Measurements from ENCODE around the gene PRKCD. TPM values are rescaled to one million over a fixed set of nuclear protein-coding genes. Genes with fewer than 3 reads are reported as not detected.

Gene PRKCD
- polyA plus RNA-seq, 5 donors, result 38.6 to 54.7 (median 52.4) TPM

DNA sequence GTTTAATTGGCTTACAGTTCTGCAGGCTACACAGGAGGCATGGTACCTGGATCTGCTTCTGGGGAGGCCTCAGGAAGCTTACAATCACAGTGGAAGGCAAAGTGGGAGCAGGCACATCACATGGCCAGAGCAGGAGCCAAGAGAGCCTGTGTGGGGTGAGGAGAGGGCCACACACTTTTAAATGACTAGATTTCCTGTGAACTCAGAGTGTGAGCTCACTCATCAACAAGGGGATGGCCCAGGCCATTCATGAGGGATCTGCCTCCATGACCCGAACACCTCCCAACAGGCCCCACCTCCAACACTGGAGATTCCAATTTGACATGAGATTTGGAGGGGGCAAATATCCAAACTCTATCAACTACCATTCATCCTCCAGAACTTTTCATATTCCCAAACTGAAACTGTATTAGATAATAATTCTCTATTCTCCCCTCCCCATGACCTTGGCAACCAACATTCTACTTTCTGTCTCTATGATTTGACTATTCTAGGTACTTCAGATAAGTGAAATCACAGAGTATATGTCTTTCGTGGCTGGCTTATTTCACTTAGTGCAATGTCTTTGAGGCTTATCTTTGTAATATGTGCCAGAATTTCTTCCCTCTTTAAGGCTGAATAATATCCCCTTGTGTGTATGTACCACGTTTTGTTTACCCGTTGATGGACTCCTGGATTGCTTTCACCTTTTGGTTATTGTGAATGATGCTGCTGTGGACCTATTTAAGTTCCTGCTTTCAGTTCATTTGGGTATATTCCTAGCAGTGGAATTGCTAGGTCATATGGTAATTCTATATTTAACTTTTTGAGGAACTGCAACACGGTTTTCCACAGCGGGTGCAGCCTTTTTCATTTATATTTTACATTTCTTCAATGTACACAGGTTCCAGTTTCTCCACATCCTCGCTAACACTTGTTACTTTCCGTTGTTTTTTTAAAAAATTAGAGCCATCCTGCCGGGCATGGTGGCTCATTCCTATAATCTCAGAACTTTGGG lies 51.0 kb downstream of the PRKCD start:
- DNase-seq, result no peak

GRCh38 chr3:53213276-53213675 lies 52.3 kb downstream of the PRKCD start:
- DNase-seq, result no peak

DNA sequence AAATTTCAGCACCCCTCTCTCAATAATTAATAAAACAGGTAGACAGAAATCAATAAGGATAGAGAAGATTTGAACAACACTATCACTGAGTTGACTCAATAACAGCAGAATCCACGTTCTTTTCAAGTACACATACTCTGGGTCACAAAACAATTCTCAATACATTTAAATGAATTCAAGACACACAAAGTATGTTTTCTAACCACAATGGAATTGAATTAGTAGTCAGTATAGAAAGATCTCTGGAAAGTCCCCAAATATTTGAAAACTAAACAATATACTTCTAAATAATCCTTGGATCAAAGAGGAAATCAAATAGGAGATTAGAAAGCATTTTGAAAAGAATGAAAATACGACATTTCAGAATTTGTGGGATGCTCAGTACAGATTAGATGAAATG lies 54.8 kb downstream of the PRKCD start:
- DNase-seq, result no peak

DNA sequence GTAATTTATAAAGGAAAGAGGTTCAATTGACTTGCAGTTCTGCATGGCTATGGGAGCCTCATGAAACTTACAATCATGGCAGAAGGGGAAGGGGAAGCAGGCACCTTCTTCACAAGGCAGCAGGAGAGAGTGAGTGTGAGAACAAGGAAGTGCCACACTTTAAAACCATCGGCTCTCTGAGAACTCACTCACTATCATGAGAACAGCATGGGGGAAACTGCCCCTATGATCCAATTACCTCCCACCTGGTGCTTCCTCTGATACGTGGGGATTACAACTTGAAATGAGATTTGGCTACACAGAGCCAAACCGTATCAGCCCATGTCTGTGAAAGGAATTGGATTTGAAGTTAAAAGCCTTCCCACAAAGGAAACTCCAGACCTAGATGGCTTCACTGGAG lies 55.7 kb downstream of the PRKCD start:
- no peak for DNase-seq

GRCh38 chr3:53217175-53217574 lies 56.2 kb downstream of the PRKCD start:
- DNase-seq, result no peak

DNA sequence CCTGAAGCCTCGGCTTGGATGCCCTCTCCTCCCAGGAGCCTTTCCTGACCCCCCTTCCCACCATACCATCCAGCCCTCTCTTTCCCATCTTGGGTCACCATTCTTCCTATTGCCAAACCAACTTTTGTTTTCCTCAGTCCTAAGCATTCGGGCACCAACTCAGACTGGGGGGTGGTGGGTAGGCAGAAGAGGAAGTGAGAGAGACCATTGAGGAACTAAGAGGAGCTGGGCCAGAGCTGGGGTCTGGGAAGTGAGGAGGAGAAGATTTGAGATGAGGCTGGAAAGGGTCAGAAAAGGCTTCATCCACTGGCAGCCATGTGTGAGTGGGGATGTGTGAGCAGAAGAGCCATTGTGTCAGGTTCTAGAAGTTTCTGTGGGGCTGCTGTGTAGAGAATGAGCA lies 57.1 kb downstream of the PRKCD start:
- no peak for DNase-seq

DNA sequence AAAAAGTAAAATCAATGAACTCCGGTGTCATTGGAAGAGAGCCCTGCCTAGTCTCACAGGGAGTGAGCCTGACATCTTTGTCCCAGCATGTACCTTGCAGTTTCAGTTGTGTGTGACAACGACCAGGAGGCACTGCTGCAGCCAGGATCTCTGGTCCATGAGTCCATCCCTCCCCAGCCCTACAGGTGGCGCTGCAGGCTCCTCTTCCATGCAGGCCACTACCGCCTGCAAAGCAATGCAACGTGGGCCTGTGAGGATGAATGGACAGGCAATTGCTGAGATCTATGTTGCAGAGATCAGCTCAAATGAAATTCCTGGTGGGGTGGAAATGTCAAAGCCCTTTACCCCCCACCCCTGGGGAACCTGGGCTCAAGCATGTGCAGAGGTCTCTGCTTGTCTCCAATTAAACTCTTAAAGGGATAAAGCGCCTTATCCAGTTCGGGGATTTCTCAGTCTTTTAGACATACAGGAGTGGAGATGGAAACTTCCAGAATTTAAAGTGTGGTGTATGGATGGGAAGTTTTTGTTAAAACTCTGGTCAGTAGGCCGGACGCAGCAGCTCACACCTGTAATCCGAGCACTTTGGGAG lies 59.0 kb downstream of the PRKCD start:
- peak; percentile 59 to 68 for DNase-seq

GRCh38 chr3:53221345-53221744 lies 60.3 kb downstream of the PRKCD start:
- no peak for DNase-seq

GRCh38 chr3:53221827-53222182 lies 60.8 kb downstream of the PRKCD start:
- no peak for DNase-seq

DNA sequence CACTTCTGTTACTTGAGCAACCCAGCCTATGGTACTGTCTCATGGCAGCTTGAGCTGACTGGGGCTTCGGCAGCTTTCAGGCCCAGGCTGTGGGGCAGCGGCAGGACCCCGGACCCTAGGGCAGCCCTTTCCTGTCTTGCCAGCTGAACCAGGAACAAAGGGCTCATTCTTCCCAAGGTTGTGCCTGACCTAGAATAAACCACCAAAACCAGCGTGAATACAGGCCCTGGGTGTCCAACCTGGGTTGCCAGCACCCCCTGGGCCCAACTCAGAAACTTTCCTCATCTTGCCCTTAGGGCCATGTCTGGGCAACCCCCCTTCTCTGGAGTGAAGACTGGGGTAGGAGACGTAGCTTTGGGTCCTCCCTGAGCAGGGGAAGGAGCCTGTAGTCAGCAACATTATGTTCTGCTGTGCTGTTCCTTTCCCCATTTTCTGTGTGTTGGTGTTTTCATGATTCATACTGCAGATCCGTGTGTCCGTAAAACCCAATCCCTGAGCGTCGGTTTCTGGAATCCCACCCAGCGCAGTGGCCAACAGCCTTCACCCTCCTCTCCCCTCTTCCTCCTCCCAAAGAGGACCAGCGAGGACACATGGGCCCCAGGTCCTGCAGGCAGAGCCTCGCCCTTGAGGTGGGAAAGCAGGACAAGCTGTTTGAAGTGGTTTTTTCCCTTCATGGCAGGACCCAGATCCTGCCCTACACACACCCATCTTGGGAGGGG lies 61.3 kb downstream of the PRKCD start:
- DNase-seq, result no peak

GRCh38 chr3:53223025-53223424 lies 62.0 kb downstream of the PRKCD start:
- DNase-seq, result no peak

- no peak for DNase-seq
These were observed 62.5 kb downstream of the PRKCD start for GRCh38 chr3:53223541-53223966.

DNA sequence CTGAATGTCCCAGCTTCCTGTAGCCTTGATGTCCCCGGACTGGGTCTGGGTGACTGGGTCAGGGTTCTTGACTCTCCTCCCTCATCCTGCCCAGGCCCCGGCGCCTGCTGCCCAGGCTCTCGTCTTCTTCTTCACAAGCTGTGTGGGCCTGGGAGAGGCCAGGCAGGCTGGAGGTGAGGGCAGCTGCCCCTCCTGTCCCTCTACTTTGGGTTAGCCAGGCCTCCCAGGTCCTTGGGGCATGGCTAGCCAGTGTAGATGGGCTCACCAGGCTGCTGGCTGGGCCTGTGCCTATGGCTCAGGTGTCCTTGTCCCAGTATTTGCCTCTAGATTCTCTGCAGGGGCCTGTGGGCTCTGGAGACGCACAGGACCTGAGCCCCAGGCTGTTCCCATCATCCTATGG lies 63.0 kb downstream of the PRKCD start:
- no peak for DNase-seq

DNA sequence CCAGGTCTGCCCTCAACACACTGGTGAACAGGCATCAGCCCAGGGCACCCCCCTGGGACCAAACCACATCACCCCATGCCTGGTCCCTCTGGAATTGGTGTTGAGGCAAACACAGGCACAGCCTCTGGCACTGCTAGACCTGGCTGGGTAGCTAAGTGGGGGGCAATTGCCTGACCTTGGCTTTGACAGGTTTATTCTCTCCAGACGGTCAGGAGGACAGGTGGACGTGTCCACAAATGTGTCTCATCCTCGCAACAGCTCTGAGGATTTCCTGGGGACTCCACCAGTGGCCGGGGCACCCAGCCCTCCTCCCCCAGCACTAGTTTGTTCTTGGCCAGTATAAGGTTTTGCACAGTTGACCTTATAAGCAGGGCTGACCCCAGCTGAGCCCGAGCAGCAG lies 63.5 kb downstream of the PRKCD start:
- no peak for DNase-seq

DNA sequence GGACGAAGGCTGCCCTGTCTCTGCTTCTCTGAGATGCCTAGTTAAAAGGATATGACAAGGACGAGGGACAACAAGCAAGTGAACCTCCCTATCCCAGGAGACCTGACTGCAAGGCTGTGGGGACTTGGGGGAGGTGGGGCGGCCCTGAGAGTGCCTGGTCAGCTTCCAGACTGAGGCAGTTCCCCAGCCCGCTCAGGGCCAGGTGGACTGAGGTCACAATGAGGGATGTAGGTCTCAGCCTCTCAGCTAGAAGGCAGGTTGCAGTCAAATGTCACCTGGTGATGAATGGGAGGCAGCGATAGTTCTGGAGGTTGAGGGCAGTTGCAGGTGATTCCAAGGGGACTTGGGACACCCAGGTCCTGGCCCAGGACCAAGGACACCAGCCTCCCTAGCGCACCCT lies 64.2 kb downstream of the PRKCD start:
- DNase-seq, result no peak

DNA sequence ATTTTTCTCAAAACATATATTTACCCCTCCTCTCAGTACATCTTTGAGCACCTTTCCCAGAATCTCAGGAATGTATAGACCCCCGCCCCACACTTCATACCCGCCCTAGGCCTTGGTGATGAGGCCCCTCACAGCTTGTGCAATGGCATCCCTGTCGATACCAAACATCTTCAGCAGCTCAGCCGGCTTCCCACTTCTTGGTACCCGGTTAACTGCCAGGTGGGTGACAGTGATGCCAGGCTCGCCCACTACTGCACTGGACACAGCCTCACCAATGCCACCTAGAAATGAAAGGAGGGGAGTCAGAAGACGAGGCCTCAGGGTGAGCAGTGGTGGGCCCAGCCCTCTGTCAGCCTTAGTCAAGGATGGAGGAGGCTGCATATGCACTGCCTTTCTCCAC lies 64.6 kb downstream of the PRKCD start:
- no peak for DNase-seq

- DNase-seq, result no peak
These were observed 65.3 kb downstream of the PRKCD start for GRCh38 chr3:53226142-53226840.

- no peak for DNase-seq
These were observed 65.9 kb downstream of the PRKCD start for GRCh38 chr3:53226841-53227407.

DNA sequence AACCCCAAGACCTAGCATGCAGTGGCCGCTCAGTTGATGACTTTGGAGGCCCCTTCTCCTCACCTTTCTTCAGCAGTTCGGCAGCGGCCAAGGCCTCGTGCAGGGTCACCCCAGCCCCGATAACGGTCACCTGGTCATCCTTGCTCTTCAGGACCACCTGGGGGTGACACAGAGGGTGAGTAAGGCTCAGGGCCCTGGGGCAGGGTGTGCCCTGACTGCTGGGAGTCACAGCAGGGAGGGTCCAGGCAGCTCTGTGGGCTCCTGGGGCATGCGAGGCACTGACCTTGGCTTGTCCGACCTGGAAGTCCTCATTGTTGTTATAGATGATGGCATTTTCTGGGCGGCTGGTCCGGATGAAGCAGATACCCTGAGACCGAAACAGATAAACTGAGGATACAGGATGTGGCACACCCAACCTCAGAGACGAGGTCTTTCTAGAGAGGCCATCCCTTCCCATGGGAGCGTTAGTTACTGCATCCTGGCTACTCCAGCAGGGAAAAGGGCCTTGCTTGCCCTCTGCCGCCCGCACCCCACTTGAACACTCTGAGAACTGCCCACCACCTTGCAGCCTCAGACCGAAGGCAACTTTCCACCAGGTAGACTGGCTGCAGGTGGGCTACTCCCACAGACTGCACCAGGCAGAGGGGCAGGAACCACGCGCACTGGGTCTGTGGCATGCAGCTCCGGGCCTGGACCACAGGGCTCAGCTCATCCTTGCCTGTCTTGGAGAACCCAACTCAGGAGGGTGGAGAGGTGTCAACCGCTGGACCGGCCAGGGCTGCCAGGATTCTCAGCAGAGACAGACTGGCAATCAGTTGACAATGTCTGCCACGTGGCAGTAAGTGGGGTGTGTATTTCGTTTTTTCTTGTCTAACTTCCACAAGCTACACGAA lies 67.2 kb downstream of the PRKCD start:
- DNase-seq, result no peak

GRCh38 chr3:53229171-53229570 lies 68.2 kb downstream of the PRKCD start:
- DNase-seq, result no peak

DNA sequence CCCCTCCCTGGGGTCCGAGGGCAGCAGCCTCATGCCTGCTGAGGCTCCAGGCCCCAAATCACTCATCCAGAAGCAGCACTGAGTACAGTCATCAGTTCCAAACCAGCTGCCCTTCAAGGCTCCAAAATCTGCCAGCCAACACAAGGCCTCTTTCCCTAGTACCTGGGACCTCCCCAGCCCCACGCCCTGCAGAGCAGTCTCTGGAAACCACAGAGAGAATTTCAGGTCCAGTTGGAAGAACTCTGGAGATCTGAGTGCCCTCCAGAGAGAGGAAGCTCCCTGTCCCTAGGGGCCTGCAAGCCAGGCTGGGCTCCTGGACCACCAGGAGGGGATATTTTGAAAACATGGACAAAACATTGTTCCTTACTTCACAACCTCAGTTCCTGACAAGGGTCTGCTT lies 68.6 kb downstream of the PRKCD start:
- no peak for DNase-seq

Data from right lung (tissue), 5 donors.